Measurements from ENCODE around the gene EARS2. TPM values are rescaled to one million over a fixed set of nuclear protein-coding genes. Genes with fewer than 3 reads are reported as not detected.

EARS2 gene
- total RNA-seq, 2 donors from 2014 or later: 18.2 to 83.1 TPM

- no peak for TF ChIP-seq POLR2A (IDR thresholded peaks at IDR 0.05)
- TF ChIP-seq CTCF (IDR thresholded peaks at IDR 0.05): no peak
- ATAC-seq (no peak), DNase-seq (no peak)
- WGBS, 2 donors: 90 to 100% methylated on average over 1 to 3 of the region's 3 CpGs
- peaks cover 28 to 74% of the 10 kb centered on the region in 2 donors for H3K36me3 ChIP-seq (replicated peaks in 1 of 2; ENCODE audit: insufficient read depth in 1 of 2, low read depth in 2 of 2)
- H3K9me3 ChIP-seq: no peaks in the 10 kb centered on the region
- H3K27ac ChIP-seq: no peak overlapping the region
- no peak overlapping the region for H3K4me3 ChIP-seq
- H3K4me1 ChIP-seq: no peaks in the 10 kb centered on the region
- H3K27me3 ChIP-seq: no peaks in the 10 kb centered on the region
- intact Hi-C loops (cut with DNase I): no loop called here
Observed at GRCh38 chr16:23478566-23478965, 78.6 kb downstream of the EARS2 start.

GRCh38 chr16:23476289-23476688, 80.9 kb downstream of the EARS2 start:
- TF ChIP-seq POLR2A (IDR thresholded peaks at IDR 0.05) (no peak), CTCF (IDR thresholded peaks at IDR 0.05) (no peak)
- no peaks in the 10 kb centered on the region for H3K27me3 ChIP-seq
- peaks cover 15 to 65% of the 10 kb centered on the region in 2 donors for H3K36me3 ChIP-seq (replicated peaks in 1 of 2; ENCODE audit: insufficient read depth in 1 of 2, low read depth in 2 of 2)
- DNase-seq (no peak), ATAC-seq (no peak)
- intact Hi-C loops (cut with DNase I): no loop called here
- H3K4me1 ChIP-seq: no peaks in the 10 kb centered on the region
- H3K27ac ChIP-seq: no peak overlapping the region
- H3K4me3 ChIP-seq: no peak overlapping the region
- WGBS, 2 donors: 79 to 85% methylated on average over 1 of the region's 1 CpG
- H3K9me3 ChIP-seq: no peaks in the 10 kb centered on the region

Other genes starting within 250 kb of the EARS2 start
- 10 to 100 TPM; 19.5 to 43.5 TPM for gene COG7, start 104.2 kb downstream of the EARS2 start, total RNA-seq
- gene GGA2, start 46.9 kb downstream of the EARS2 start, total RNA-seq: 10 to 100 TPM; 59.3 to 64.6 TPM
- gene UBFD1, start 377 bp upstream of the EARS2 start, total RNA-seq: 10 to 100 TPM; 42.0 to 57.0 TPM
- 10 to 100 TPM; 16.2 to 42.0 TPM for gene NDUFAB1, start 39.0 kb upstream of the EARS2 start, total RNA-seq
- 1 to 10 TPM; 4.4 to 7.9 TPM for gene PALB2, start 84.0 kb upstream of the EARS2 start, total RNA-seq
- gene DCTN5, start 84.1 kb upstream of the EARS2 start, total RNA-seq: 10 to 100 TPM; 14.3 to 23.4 TPM
- gene PLK1, start 121.5 kb upstream of the EARS2 start, total RNA-seq: 1 to 10 TPM in 1 of 2 donors, under 1 TPM in 1; 0.52 to 2.3 TPM
- gene ERN2, start 155.9 kb upstream of the EARS2 start, total RNA-seq: 1 to 10 TPM in 1 of 2 donors, under 1 TPM in 1; 0.99 to 5.2 TPM
- gene CHP2, start 197.7 kb upstream of the EARS2 start, total RNA-seq: not detected